NCI-H524 (cell line): ENCODE data around the gene KIFAP3.
"Not testable (repeated sequence)": the region's sequence is repeated elsewhere in the genome, so short reads cannot be mapped to it uniquely, and the experiment has no call there.

Experiments
- DNase-seq, 2 experiments: peaks; one replicate each; lab custom pipeline; 2025; lab: John Stamatoyannopoulos, UW

Gene KIFAP3

DNA sequence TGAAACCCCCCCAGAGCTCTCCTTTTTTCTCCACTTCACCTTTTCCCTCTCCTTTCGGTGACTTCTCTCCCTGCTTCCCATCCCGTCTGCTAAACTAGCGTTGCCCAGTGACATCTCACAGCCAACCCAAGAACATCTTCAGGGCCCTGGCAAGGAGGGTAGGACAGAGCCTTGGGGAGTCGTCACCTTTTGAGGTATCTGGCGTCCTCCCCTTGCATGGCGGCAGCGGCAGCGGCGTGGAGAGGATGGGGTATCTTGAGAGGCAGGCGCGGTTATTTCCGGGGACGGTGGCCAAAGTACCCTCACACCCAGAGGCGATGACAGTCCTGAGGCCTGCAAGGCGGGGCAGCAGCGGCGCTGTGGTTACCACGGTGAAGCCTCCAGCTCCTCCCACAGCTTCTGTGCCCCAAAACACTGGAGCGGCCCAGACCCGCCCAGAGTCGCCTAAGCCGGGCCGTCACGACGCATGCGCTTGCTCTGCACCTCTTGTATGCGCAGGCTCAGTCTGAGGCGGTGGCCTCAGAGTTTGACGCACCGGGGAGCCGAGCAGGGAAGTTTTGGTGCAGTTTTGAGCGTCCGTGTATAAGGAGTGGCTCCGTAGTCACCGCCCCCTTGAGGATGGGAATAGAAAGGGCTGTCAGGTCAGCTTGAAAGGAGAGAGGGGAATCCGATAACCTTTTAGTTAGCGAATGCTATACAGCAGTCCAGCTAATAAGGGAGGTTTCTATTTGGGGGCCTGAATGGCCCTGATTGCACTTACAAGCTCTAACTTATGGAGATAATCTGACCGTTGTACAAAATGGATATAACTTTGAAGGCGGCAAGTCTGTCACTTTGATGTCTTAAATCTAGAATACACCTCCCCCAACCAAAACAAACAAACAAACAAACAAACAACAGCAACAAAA lies at the start of gene KIFAP3:
KIFAP3 (minus strand) TSS at position 446 of the 908 bp plus-strand sequence; CDS start at position 218, 228 bp downstream.
- DNase-seq = peak; percentile 98

DNA sequence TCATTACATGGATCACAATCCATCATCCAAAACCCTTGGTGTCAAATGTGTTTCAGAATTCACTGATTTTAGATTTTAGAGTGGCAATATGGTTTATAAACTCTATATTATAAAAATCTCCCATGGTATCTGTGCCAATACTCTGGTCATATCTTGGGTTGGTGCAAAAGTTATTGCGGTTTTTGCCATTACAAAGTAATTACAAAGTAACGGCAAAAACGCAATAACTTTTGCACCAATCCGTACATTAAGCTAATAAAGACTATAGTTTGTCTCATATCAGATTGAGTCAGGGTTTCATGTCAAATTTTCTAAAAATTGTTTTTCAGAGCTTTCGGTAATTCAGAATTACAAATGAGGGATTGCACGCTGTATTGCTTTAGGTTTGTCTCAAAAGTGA lies 47.9 kb upstream of the KIFAP3 start:
- DNase-seq = no peak

DNA sequence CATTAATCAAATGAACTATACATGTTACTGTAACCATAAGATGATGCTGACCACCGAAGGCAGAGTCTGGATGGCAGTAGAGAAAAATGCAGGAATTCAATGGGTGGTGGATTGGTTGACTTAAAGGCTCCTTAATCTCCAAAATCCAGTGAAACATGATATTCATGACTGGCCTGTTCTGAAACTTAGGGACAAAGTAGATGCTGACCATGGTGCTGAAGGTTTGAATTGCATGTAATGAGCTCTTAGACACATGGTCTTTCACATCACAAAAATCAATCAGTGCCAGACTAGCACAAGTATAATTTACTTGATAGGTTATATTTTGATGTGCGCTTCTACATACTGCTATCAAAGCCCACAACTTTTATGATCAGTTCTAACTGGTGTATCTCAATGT lies 40.4 kb upstream of the KIFAP3 start:
- DNase-seq = no peak

DNA sequence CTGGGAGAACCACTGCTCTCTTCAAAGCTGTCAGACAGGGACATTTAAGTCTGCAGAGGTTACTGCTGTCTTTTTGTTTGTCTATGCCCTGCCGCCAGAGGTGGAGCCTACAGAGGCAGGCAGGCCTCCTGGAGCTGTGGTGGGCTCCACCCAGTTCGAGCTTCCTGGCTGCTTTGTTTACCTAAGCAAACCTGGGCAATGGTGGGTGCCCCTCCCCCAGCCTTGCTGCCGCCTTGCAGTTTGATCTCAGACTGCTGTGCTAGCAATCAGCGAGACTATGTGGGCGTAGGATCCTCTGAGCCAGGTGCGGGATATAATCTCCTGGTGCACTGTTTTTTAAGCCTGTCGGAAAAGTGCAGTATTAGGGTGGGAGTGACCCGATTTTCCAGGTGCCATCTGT lies 38.6 kb upstream of the KIFAP3 start:
- not testable (repeated sequence) for DNase-seq

DNA sequence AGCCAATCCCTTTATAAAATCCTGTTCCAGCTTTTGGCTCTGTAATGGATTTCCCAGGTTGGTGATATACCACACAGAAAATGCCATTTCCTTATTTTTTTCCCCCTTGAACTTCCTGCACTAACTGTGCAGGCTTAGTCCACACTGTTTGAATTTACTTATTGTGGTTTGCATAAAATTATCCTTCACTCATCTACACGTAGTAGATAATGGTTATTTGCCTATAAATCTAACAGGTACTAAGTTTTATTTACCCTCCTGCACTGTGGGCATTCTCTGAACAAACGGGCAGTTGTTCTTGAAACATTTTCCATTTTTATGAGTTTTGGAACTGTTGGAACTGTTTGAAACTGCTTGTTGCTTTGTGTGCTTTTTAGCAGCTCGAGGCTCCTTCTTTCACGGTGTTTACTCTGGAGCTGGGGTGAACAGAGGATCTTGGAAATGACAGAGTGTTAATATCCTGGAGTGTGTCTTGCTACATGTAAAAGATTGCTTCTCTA lies 23.0 kb upstream of the KIFAP3 start:
- DNase-seq = no peak

DNA sequence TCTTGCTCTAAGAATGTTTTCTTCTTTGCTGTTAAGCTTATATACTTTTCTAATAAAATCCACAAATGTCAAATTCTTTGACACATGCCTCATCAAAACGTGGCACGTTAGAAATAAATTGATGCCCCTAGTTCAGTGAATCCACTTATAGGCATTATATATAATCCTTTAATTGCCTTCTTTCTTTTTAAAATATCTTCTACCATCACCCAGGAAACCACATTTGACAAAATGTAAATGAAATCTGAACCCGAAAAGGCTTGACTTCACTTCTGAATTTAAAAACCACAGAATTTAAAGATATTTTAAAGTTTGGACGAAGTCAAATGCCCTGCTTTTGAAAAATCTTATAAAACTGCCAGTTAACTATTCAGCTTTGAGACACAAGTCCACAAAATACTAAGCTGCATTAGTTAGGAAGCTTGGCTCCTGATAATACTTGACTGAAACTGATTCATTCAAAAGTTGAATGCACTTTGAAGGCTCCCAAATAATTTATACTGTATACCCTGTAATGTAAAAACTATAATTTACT lies 22.4 kb upstream of the KIFAP3 start:
- peak in 1 of 2 experiments; percentile 45 for DNase-seq

DNA sequence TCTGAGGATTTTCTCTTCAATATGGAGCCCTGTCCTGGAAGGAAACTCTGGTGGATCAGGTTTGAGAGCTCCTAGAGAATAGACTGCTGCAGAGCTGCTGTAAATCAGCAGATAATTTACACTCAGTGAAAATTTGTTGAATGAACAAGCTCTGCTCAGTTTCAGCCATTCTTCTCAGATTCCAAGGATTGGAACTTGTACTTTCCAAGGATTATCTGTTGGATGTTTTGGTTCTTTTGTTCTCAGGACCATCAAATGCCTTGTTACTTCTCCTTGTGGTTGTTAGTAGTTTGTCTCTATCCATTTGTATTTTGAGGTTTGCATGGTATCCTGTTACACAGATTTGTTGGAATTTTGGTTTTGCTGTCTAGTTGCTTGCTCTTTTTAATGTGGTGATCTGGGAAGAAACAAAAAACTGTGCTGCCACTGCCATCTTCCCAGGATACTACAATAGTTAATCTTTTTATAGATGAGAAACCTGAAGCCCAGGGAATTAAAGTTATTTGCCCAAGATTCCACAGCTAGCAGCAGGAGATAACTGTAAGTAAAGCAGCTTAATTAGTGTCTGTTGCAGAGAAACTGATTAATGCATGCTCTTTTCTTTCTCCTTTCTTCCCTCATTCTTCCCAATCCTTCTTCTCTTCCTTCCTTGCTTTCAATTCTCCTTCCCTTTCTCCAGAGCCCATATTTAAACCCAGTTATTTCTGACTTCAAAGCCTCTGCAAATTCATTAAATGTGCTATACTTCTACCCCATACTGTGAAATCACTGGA lies 21.7 kb upstream of the KIFAP3 start:
- DNase-seq = peak; percentile 15 to 65

DNA sequence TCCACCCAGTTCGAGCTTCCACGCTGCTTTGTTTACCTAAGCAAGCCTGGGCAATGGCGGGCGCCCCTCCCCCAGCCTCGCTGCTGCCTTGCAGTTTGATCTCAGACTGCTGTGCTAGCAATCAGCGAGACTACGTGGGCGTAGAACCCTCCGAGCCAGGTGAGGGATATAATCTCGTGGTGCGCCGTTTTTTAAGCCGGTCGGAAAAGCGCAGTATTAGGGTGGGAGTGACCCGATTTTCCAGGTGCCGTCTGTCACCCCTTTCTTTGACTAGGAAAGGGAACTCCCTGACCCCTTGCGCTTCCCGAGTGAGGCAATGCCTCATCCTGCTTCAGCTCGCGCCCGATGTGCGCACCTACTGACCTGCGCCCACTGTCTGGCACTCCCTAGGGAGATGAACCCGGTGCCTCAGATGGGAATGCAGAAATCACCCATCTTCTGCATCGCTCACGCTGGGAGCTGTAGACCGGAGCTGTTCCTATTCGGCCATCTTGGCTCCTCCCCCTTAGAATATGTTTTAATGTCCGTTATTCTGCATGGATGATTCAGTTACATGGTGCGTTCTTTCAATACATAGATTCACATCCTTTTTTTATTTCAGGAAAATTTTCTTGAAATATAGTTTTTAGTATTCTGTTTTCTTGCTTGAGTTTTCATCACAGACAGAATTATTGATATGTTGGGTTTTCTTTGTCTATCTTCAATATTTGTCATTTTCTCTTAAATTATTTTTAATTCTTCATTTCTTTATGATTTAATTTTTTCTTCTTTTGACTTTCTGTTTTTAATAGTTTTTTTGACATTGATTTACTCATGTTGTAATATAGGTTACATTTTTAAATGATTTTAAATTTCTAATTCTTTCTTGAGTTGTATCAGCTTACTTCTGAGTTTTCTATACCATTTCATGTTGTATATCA lies 20.5 kb upstream of the KIFAP3 start:
- not testable (repeated sequence) for DNase-seq

DNA sequence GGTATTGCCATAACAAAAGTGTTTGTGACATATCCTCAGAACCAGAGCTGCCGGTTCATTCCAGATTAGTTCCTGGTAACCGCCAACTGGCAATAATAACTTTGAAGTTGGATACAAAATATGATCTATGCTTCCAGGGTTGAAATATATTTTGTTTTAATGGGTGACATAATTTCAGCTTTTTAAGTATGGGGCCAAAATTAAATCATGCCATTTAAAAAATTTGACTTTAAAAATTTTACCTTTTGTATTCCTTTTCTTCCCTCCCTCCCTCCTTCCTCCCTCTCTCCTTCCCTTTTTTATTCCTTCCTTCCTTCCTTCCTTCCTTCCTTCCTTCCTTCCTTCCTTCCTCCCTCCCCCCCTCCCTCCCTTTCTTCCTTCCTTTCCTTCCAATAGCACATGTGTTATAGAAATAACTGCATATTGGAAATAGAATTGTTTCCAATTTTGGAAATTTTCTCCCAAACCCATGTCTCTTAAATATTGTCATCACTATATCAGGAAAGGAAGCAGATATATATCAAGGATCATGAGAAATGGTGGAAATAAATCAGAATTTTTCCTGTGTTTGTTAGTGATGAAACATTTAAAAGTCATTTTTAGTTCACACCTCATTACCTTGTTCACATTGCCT lies 12.0 kb upstream of the KIFAP3 start:
- DNase-seq = no peak

DNA sequence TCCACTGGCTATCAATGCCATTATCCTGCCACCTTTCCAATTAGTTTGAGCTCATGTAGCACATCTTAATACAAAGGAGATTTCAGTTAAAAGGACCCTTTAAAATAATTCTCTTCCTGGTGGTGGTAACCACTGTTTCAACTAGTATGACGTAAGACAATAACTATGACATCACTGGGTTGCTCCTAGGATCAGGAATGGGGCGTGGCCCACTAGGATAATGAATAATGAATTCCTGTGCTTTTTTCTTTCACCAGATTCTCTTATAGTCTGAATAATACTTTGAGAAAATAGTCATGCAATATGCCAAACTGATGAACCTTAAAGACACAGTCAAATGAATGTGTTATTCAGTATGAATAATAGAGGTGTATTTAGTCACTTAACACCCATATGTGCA lies 10.6 kb upstream of the KIFAP3 start:
- DNase-seq = no peak

DNA sequence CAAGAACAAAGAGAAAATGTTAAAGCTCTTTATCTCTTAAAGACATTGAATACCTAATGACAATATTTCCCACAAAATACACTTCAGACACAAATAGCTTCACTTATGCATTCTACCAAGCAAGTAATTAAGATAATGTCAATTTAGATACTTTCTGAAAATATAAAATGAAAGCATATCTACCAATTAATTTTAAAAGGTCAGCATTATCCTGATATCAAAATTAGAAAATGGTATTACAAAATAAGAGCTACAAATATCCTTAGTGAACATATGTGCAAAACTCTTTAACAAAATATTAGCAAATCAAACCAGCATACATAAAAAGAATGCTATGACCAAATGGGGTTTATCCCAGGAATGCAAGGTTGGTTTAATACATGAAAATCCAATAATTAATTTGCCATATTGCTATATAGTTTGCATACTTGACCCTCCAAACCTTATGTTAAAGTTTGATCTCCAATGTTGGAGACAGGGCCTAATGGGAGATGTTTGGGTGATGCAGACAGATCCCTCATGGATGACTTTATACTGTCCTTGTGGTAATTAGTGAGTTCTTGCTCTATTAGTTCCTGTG lies 4.2 kb upstream of the KIFAP3 start:
- no peak for DNase-seq

DNA sequence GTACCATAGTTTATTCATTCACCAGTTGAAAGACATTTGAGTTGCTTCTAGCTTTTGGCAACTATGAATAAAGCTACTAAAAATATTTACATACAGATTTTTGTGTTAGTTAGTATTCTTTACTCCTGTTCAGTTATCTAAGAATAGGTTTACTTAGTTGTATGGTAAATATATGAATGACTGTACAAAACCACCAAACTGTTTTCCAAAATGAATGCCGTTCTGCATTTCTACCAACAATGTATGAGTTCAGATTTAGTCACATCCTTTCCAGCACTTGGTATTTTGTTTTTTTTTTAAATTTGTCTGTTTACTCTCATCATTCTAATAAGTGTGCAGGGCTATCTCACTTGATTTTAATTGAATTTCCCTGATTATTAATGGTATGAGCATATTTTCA lies 3.4 kb upstream of the KIFAP3 start:
- no peak for DNase-seq

DNA sequence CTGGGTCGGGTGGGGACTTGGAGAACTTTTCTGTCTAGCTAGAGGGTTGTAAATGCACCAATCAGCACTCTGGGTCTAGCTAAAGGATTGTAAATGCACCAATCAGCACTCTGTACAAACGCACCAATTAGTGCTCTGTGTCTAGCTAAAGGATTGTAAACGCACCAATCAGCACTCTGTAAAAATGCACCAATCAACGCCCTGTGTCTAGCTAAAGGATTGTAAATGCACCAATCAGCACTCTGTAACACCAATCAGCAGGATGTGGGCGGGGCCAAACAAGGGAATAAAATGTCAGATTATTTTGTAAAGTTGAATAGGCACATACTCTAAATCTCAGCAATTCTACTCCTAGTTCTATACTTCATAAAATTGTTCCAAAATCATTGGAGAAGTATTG lies 2.5 kb upstream of the KIFAP3 start:
- not testable (repeated sequence) for DNase-seq

DNA sequence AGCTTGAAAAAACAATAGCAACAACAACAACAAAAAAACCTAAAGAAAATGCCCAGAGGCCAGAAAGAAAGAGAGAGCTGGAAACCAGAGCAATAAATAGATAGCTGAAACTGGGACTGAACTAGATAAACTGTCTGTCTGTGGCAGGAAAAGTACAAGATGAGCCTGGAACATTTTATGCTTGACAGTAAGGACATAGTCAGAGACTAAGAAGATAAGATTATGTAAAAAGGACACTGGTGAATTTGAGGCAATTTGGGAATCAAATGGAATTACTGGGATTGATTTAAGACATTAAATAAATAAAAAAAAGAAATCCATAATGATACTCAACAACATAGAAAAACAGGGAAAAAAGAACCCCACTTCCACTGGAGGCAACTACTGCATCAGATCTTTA lies 1.7 kb upstream of the KIFAP3 start:
- no peak for DNase-seq

DNA sequence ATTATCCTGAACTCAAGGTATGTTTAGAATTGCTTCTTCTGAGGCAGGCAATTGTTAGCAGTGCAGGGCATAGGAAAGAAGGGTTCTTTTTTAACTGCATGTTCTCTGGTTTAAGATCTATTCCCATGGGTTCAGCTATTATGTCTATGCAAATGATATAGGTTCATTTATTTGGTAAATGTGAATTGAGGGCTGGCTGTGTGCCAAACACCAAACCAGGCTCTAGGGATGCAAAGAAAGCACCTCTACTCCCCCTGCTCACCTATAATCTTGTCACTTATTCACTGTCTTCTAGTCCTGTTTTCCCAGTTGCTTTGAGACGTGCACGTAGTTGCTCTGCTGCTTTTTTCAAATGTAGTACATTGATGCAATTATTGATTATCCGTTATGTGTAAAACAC lies 691 bp upstream of the KIFAP3 start:
- peak in 1 of 2 experiments; percentile 17 for DNase-seq

DNA sequence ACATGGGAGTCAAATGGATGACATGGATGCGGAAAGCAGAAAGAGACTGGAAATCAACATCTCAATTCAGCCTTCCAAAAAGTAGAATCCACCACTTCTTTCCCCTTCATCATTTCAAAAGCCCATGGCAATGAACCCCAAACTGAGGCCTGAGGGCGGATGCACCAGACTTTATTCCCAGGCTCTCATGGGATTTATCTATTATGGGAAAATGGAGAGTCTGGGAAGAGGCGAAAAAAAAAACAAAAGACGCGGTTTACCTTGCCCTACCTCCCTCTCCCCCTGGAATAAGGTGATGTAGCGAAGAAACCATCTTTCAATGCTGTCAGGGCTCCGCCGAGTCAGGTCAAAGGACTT lies 624 bp downstream of the KIFAP3 start:
- no peak for DNase-seq

DNA sequence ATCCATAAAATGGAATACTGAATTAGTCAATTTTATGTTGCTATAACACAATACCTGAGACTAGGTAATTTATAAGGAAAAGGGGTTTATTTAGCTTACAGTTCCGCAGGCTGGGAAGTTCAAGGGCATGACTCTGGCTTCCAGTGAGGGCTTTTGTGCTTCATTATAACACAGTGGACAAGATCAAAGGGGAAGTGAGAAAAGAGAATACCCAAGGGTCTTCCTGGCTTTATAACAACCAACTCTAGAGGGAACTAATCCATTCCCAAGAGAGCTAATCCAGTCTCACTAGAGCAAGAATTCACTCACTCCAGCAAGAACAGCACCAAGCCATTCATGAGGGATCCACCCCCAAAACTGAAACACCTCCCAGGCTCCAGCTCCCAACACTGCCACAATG lies 3.1 kb downstream of the KIFAP3 start:
- no peak for DNase-seq

DNA sequence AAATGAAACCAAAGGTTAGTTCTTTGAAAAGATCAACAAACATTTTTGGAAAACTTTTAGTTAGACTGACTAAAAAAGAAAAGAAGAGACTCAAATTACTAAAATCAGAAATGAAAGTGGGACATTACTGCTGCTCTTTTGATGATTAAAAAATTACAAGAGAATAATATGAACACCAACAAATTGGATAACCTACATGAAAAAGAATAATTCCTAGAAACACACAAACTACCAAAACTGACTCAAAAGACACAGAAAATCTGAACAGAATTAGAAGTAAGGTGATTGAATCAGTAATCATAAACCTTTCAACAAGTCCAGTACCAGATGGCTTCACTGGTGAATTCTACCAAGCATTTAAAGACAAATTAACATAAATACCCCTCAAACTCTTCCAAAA lies 5.6 kb downstream of the KIFAP3 start:
- DNase-seq = no peak

DNA sequence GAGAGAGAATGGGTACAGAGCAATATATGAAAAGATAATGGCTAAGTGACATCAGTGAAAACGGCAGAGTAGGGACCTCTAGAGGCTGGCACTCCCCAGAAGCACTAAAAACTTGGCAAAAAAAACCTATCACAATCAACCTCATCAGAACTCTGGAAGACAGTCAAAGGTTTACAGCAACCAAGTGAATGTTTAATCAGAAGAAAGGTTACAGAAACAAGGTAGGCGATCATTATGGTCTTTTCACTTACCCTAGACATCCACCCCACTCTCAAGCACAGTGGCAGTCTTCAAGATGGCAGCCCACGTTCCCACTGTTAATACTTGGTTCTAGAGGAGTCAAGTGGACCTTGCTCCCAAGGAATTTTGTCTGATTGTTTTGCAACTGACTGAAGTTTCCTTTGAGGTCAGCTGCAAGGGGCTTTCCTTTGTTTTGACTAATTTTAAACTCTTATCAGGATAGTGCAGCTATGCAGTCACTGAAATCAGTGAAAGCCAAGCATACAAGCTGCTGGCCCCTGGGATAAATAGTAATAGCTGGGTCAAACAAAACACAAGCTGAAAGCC lies 7.2 kb downstream of the KIFAP3 start:
- no peak for DNase-seq

DNA sequence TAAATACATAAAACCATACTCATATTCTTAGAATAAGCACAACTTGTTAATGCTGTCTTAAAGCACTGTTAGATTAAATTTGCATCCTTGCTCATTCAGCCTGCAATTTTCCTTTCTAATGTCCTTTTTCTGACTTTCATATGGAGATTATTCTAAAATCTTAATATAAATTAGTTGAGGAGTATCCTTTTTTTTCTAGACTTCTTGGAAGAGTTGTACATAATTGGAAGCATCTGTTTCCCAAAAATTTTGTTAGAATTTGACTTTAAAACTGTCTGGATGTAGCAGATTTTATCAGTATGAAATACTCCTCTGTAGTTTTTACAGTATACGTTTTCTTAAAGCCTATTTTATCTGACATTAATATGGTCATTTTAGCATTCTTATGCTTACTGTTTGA lies 9.7 kb downstream of the KIFAP3 start:
- no peak for DNase-seq
